GM12878 (cell line): ENCODE results near the gene PLA2G2C.

Experiments
- CTCF ChIP-seq, 3 experiments: IDR thresholded peaks in 2 of 3; conservative IDR thresholded peaks in 1 of 3; 2 replicates each; pipeline ENCODE4 v1.5.1; 2011; ENCODE audit warnings: low read depth in 3 of 3, low read length in 3 of 3, mild to moderate bottlenecking in 3 of 3, control low read depth in 2 of 3, moderate library complexity in 2 of 3, inconsistent platforms in 1 of 3, mixed read lengths in 1 of 3; ENCODE audit not compliant: control insufficient read depth in 2 of 3, insufficient read depth in 1 of 3; ENCODE audit errors: extremely low read depth in 1 of 3
- NFXL1 ChIP-seq: fragments of 450-650 bp; IDR thresholded peaks from 2 replicates; pipeline ENCODE4 v1.6.1; 2017; ENCODE audit warnings: antibody characterized with exemption, mild to moderate bottlenecking, borderline replicate concordance
- NFYA ChIP-seq: IDR thresholded peaks from 2 replicates; pipeline ENCODE4 v1.6.1; 2011; ENCODE audit warnings: low read depth, mild to moderate bottlenecking, low read length, improper control_type of control experiment, borderline replicate concordance
- POLR2A ChIP-seq: IDR thresholded peaks from 2 replicates; pipeline ENCODE4 v1.6.1; 2011; ENCODE audit warnings: low read depth, mild to moderate bottlenecking, low read length
- SIN3A ChIP-seq: IDR thresholded peaks from 2 replicates; pipeline ENCODE4 v1.6.1; 2012; ENCODE audit warnings: low read depth, low read length, improper control_type of control experiment
- SREBF2 ChIP-seq: IDR thresholded peaks from 2 replicates; pipeline ENCODE4 v1.6.1; 2012; ENCODE audit warnings: mild to moderate bottlenecking, low read length

GRCh38 chr1:20143318-20143717 is 43.0 kb downstream of the PLA2G2C start:
- TF ChIP-seq POLR2A (no peak), SIN3A (no peak), SREBF2 (no peak), CTCF (IDR thresholded peaks at IDR 0.05 in 2 of 3, conservative IDR thresholded peaks at IDR 0.05 in 1 of 3; ENCODE audit: control insufficient read depth in 2 of 3, extremely low read depth in 1 of 3, insufficient read depth in 1 of 3, low read depth in 3 of 3, low read length in 3 of 3) (no peak), NFYA (no peak), NFXL1 (no peak)
